HG02938 (cell line): Measurements from ENCODE around the gene EIF3F.

Experiments used
- ATAC-seq: cut with Tn5 transposase; IDR thresholded peaks from one replicate; pipeline ENCODE4 v1.9.1; 2021; ENCODE audit warnings: mild to moderate bottlenecking, moderate library complexity; ENCODE audit not compliant: unreplicated experiment

The EIF3F gene, protein sequence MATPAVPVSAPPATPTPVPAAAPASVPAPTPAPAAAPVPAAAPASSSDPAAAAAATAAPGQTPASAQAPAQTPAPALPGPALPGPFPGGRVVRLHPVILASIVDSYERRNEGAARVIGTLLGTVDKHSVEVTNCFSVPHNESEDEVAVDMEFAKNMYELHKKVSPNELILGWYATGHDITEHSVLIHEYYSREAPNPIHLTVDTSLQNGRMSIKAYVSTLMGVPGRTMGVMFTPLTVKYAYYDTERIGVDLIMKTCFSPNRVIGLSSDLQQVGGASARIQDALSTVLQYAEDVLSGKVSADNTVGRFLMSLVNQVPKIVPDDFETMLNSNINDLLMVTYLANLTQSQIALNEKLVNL

DNA sequence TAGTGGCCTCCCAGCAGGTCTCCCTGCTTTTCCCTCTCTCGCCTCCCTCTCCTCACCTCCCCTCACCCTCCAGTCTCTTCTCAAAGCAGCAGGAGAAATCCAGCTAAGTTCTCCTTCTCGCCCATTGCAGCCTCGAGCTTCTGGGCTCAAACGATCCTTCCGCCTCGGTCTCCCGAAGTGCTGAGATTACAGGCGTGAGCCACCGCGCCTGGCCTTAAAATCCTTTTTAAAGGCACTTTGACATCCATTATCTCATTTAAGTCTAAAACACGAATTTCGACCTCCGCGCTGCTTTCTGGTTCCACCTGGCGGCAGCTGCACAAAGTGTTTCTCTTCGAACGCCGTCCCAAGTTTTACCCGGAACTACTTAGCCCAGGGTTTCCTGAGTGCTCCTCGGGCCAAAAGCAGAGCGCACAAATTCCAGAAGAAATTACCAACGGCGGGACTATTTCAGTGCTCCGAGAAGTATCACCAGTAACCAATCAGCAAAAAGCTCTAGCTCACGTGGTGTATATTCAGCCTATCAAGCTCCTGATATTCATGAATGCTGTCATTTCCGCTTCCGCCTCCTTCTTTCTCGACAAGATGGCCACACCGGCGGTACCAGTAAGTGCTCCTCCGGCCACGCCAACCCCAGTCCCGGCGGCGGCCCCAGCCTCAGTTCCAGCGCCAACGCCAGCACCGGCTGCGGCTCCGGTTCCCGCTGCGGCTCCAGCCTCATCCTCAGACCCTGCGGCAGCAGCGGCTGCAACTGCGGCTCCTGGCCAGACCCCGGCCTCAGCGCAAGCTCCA lies at the start of gene EIF3F:
Gene EIF3F (plus strand): TSS at position 570 of the 792 bp plus-strand sequence. CDS start 16 bp downstream, at position 586.
- ATAC-seq = peak; percentile 89

DNA sequence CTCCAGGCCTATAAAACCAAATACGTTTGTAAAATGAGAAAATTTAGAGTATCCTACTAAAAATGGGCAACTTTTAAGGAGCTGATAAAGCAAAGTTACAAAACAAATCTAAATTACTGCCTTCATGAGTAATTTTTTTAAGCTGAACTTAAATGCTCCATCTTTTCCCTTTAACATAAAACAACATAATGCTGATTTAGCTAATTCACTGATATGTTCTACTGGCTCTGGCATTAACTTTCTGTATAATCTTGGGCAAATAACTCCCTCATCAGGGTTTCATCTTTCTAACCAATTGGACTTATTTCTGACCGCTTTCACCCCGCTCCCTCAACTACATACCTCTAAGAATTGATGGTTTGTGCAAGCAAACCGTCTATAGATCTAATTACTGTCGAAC lies 46.0 kb upstream of the EIF3F start:
- ATAC-seq = no peak

DNA sequence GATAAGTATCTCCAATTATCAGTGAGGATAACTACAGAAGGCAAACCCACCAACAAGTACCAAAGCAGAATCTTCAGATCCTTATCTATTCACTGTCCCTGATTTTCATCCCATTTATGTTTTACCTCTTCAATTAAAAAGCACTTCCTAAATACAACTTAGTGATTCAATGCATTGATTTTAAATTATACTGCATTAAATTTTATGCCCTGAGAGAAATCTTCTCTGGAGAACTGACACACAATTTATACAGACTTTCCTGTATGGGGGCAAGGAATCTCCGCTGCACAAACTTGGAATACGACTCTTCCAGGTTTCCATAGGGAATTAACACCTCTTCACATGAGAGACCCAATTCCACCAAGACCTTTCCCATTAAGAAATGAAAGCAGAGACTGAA lies 45.5 kb upstream of the EIF3F start, which contains the start of gene OR10A3:
Gene OR10A3 (minus strand): TSS at position 101 of the 400 bp plus-strand sequence. CDS start 2,188 bp downstream, outside the sequence.
- no peak for ATAC-seq

DNA sequence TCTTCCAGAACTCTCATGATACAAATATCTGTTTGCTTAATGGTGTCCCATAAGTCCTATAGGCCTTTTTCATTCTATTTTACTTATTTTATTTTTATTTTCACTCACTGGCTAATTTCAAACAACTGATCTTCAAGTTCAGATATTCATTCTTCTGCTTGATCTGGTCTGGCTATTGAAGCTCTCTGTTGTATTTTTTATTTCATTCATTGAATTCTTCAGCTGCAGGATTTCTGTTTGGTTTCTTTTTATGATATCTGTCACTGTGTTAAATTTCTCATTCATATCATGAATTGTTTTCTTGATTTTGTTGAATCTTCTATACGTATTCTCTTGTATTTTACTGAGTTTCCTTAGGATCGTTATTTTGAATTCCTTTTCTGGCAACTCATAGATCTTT lies 43.0 kb upstream of the EIF3F start:
- no peak for ATAC-seq

DNA sequence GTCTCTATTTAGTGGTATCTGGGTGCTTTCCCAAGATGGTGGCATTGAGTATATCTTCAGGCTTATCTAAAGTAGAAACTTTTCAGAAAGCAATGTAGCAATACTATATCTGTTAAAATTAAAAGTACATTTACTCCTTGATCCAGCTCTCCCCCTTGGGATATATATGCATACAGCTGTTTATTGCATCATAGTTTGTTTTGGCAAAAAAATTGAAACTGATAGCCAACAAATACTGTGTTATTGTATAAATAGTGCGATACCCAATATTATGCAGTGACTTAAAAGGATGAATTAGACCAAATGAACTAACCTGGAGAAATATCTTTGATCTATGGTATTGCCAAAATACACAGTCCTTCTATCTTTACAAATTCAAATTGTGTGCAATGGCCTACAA lies 37.2 kb upstream of the EIF3F start:
- no peak for ATAC-seq

GRCh38 chr11:7955191-7955590 lies 31.9 kb upstream of the EIF3F start:
- no peak for ATAC-seq

DNA sequence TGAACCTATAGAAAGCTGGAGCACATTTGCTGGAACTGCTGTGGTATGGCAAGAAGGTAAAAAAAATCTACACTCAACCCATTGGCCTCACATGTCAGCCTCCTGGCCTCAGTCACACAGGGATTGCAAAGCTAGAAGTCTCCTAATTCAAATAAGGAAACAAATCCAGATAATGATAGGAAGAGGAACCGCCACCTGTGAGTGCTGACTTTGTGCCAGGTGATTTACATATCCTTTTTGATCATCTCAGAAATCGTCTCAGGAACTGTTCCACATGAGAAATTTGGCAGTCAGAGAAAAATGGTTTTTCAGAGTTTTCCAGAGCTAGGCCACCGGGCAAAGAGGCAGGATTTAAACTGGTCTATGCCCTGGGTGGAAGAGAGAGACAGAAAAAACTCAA lies 22.9 kb upstream of the EIF3F start:
- ATAC-seq = no peak

GRCh38 chr11:7964873-7965272 lies 22.3 kb upstream of the EIF3F start:
- ATAC-seq = no peak

GRCh38 chr11:7965386-7965785 lies 21.8 kb upstream of the EIF3F start, which contains the start of gene NLRP10:
TSS of gene NLRP10 (minus strand) at chr11:7965447. CDS start at chr11:7963495, 1,952 bp downstream.
- ATAC-seq = no peak

GRCh38 chr11:7967097-7967496 lies 20.0 kb upstream of the EIF3F start:
- no peak for ATAC-seq

DNA sequence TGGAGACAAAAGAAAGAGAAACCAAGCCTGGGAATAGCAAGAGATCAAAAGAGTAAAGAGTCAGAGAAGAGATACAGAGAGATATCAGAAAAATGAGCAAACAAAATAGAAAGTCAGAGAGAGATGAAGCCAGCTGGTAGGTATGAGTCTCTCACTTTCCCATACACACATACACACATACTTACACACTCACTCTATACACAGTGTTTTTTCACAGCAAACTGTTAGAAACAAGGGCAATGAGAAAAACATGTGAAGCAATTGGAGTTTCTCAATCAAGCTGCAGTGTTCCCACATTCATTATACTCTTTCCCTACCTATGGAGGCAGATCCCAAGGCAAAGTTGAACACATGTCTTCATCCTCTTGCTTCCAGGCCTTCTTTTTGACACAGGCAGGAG lies 19.3 kb upstream of the EIF3F start:
- ATAC-seq = no peak

GRCh38 chr11:7968686-7969085 lies 18.5 kb upstream of the EIF3F start:
- no peak for ATAC-seq

GRCh38 chr11:7969756-7970646 lies 17.1 kb upstream of the EIF3F start:
- ATAC-seq = no peak

GRCh38 chr11:7971846-7972245 lies 15.3 kb upstream of the EIF3F start:
- ATAC-seq = no peak

GRCh38 chr11:7973011-7973410 lies 14.1 kb upstream of the EIF3F start:
- ATAC-seq = no peak

DNA sequence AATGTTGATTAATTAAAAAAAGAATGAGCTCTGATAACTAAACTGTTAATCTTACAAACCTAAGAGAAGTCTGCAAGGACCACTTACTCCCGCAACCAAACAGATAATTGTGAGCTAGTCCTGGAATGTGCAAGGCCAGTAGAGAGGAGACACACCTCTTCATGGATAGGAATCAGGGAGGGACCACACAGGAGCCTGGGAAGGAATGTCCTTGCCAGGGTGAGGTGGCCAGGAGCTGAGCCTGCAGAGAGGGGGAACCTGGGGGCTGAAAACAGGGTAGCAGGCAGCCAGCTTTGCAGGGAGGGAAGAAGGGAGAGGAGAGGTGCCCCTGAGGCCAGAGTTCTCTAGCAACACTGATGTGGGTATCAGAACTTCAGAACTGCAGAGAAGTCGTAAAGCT lies 12.5 kb upstream of the EIF3F start:
- no peak for ATAC-seq

DNA sequence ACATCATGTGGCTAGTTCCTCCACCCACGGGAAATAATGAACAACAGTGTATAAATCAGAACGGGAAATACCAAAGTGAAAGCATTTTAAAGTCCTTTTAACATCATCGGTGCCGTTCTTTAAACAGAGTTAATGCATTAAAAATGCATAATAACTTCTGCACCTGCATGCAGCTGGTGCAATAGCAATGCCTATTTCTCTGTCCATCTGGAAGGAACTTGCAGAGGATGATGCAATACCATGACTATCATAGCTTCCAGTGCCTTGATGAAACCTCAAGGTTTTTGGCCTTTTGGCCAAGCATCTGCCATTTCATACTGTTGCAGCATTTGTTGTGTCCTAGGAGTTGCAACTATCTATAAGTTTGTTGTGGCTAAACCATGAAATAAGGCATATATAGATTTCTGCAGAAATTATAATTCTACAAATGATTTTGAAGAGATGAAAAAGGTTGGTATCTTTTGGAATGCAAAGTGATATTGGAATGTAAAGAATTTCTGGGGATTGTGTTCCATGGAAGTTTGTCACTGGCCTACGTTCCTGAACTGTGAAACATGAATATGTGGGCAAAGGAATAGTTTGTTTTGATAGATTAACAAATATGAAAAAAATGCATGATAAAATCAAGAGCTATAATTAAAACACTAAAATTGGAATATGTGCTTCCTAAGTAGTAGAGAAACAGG lies 9.8 kb upstream of the EIF3F start:
- ATAC-seq = no peak

GRCh38 chr11:7981619-7982157 lies 5.4 kb upstream of the EIF3F start:
- no peak for ATAC-seq

GRCh38 chr11:7982582-7983119 lies 4.5 kb upstream of the EIF3F start:
- ATAC-seq = peak; percentile 59
